Measurements from ENCODE around the gene GRIK1.

Gene GRIK1

GRCh38 chr21:29867796-29868195, 72.0 kb downstream of the GRIK1 start:
- Histone ChIP-seq H3K14ac (ENCODE audit: low read length) (no peak overlapping the region), H3K4ac (ENCODE audit: low read length) (no peak overlapping the region), H2AFZ (ENCODE audit: low read length) (no peak overlapping the region), H2AK5ac (ENCODE audit: low read depth, low read length) (no peak overlapping the region), H3K36me3 (replicated peaks in 1 of 2; ENCODE audit: control insufficient read depth in 2 of 2, insufficient read depth in 2 of 2, low read length in 2 of 2) (no peaks in the 10 kb centered on the region), H3K27ac (replicated peaks; ENCODE audit: low read length) (no peak overlapping the region), H2BK5ac (ENCODE audit: low read length) (no peak overlapping the region), H2BK120ac (ENCODE audit: low read depth, low read length) (no peak overlapping the region), H2BK15ac (ENCODE audit: low read length) (no peak overlapping the region), H4K91ac (ENCODE audit: low read depth, low read length, poor library complexity) (no peak overlapping the region), H3K4me2 (ENCODE audit: insufficient read depth, low read length, poor library complexity, severe bottlenecking) (no peak overlapping the region), H4K8ac (ENCODE audit: low read depth, low read length) (no peak overlapping the region), H3K23ac (ENCODE audit: low read depth, low read length, poor library complexity) (no peak overlapping the region), H3K27me3 (ENCODE audit: control insufficient read depth in 3 of 3, insufficient read depth in 3 of 3, low read depth in 1 of 3, low read length in 3 of 3) (no peaks in the 10 kb centered on the region), H3K9ac (ENCODE audit: low read depth, low read length, poor library complexity) (no peak overlapping the region), H3K79me1 (ENCODE audit: low read depth, low read length) (peaks cover 1% of the 10 kb centered on the region), H3K9me3 (replicated peaks in 1 of 2; ENCODE audit: control insufficient read depth in 2 of 2, insufficient read depth in 1 of 2, low read depth in 1 of 2, low read length in 2 of 2) (peaks cover 0 to 2% of the 10 kb centered on the region in 2 donors), H3K4me1 (ENCODE audit: control insufficient read depth in 2 of 2, insufficient read depth in 1 of 2, low read depth in 1 of 2, low read length in 2 of 2) (no peaks in the 10 kb centered on the region), H3K4me3 (ENCODE audit: low read length in 2 of 2) (no peak overlapping the region), H2BK12ac (ENCODE audit: low read length) (no peak overlapping the region), H3K18ac (ENCODE audit: low read length) (no peak overlapping the region)
- no peak for DNase-seq (ENCODE audit: low spot score)
- WGBS, 2 donors (ENCODE audit: extremely low coverage in 2 of 2, insufficient read length in 2 of 2, insufficient replicate concordance in 1 of 2): no CpG with 5 or more reads among the region's 1 CpG

GRCh38 chr21:29860346-29860745, 79.5 kb downstream of the GRIK1 start:
- H3K9me3 ChIP-seq (replicated peaks in 1 of 2; ENCODE audit: control insufficient read depth in 2 of 2, insufficient read depth in 1 of 2, low read depth in 1 of 2, low read length in 2 of 2): no peaks in the 10 kb centered on the region
- no peak overlapping the region for H3K9ac ChIP-seq (ENCODE audit: low read depth, low read length, poor library complexity)
- H4K91ac ChIP-seq (ENCODE audit: low read depth, low read length, poor library complexity): no peak overlapping the region
- H3K79me1 ChIP-seq (ENCODE audit: low read depth, low read length): no peaks in the 10 kb centered on the region
- no peaks in the 10 kb centered on the region for H3K4me1 ChIP-seq (ENCODE audit: control insufficient read depth in 2 of 2, insufficient read depth in 1 of 2, low read depth in 1 of 2, low read length in 2 of 2)
- no peak overlapping the region for H3K14ac ChIP-seq (ENCODE audit: low read length)
- H3K23ac ChIP-seq (ENCODE audit: low read depth, low read length, poor library complexity): no peak overlapping the region
- no peak overlapping the region for H2BK15ac ChIP-seq (ENCODE audit: low read length)
- WGBS, 2 donors (ENCODE audit: extremely low coverage in 2 of 2, insufficient read length in 2 of 2, insufficient replicate concordance in 1 of 2): 100% methylated on average over 1 of the region's 2 CpGs; no CpG with 5 or more reads in 1 of the 2 donors
- no peaks in the 10 kb centered on the region for H3K36me3 ChIP-seq (replicated peaks in 1 of 2; ENCODE audit: control insufficient read depth in 2 of 2, insufficient read depth in 2 of 2, low read length in 2 of 2)
- no peak overlapping the region for H3K4ac ChIP-seq (ENCODE audit: low read length)
- H3K4me2 ChIP-seq (ENCODE audit: insufficient read depth, low read length, poor library complexity, severe bottlenecking): no peak overlapping the region
- no peak overlapping the region for H3K4me3 ChIP-seq (ENCODE audit: low read length in 2 of 2)
- DNase-seq (ENCODE audit: low spot score): no peak
- H2AK5ac ChIP-seq (ENCODE audit: low read depth, low read length): no peak overlapping the region
- H3K27ac ChIP-seq (replicated peaks; ENCODE audit: low read length): no peak overlapping the region
- no peak overlapping the region for H2AFZ ChIP-seq (ENCODE audit: low read length)
- no peak overlapping the region for H2BK12ac ChIP-seq (ENCODE audit: low read length)
- no peak overlapping the region for H4K8ac ChIP-seq (ENCODE audit: low read depth, low read length)
- H2BK5ac ChIP-seq (ENCODE audit: low read length): no peak overlapping the region
- H2BK120ac ChIP-seq (ENCODE audit: low read depth, low read length): no peak overlapping the region
- H3K27me3 ChIP-seq (ENCODE audit: control insufficient read depth in 3 of 3, insufficient read depth in 3 of 3, low read depth in 1 of 3, low read length in 3 of 3): no peaks in the 10 kb centered on the region
- H3K18ac ChIP-seq (ENCODE audit: low read length): no peak overlapping the region

GRCh38 chr21:29857150-29857549, 82.6 kb downstream of the GRIK1 start:
- no peak overlapping the region for H3K27ac ChIP-seq (replicated peaks; ENCODE audit: low read length)

GRCh38 chr21:29854795-29855194, 85.0 kb downstream of the GRIK1 start:
- H3K4ac ChIP-seq (ENCODE audit: low read length): no peak overlapping the region
- H3K23ac ChIP-seq (ENCODE audit: low read depth, low read length, poor library complexity): no peak overlapping the region
- no peaks in the 10 kb centered on the region for H3K27me3 ChIP-seq (ENCODE audit: control insufficient read depth in 3 of 3, insufficient read depth in 3 of 3, low read depth in 1 of 3, low read length in 3 of 3)
- H3K9me3 ChIP-seq (replicated peaks in 1 of 2; ENCODE audit: control insufficient read depth in 2 of 2, insufficient read depth in 1 of 2, low read depth in 1 of 2, low read length in 2 of 2): no peaks in the 10 kb centered on the region
- H3K18ac ChIP-seq (ENCODE audit: low read length): no peak overlapping the region
- H2BK15ac ChIP-seq (ENCODE audit: low read length): no peak overlapping the region
- no CpG with 5 or more reads among the region's 1 CpG for WGBS, 2 donors (ENCODE audit: extremely low coverage in 2 of 2, insufficient read length in 2 of 2, insufficient replicate concordance in 1 of 2)
- H2BK12ac ChIP-seq (ENCODE audit: low read length): no peak overlapping the region
- no peak overlapping the region for H2AK5ac ChIP-seq (ENCODE audit: low read depth, low read length)
- no peak overlapping the region for H3K4me2 ChIP-seq (ENCODE audit: insufficient read depth, low read length, poor library complexity, severe bottlenecking)
- no peak overlapping the region for H4K91ac ChIP-seq (ENCODE audit: low read depth, low read length, poor library complexity)
- no peak overlapping the region for H3K4me3 ChIP-seq (ENCODE audit: low read length in 2 of 2)
- no peaks in the 10 kb centered on the region for H3K79me1 ChIP-seq (ENCODE audit: low read depth, low read length)
- no peaks in the 10 kb centered on the region for H3K36me3 ChIP-seq (replicated peaks in 1 of 2; ENCODE audit: control insufficient read depth in 2 of 2, insufficient read depth in 2 of 2, low read length in 2 of 2)
- no peak overlapping the region for H3K27ac ChIP-seq (replicated peaks; ENCODE audit: low read length)
- no peak overlapping the region for H2AFZ ChIP-seq (ENCODE audit: low read length)
- H2BK120ac ChIP-seq (ENCODE audit: low read depth, low read length): no peak overlapping the region
- no peak overlapping the region for H3K14ac ChIP-seq (ENCODE audit: low read length)
- no peak overlapping the region for H2BK5ac ChIP-seq (ENCODE audit: low read length)
- H4K8ac ChIP-seq (ENCODE audit: low read depth, low read length): no peak overlapping the region
- H3K9ac ChIP-seq (ENCODE audit: low read depth, low read length, poor library complexity): no peak overlapping the region
- H3K4me1 ChIP-seq (ENCODE audit: control insufficient read depth in 2 of 2, insufficient read depth in 1 of 2, low read depth in 1 of 2, low read length in 2 of 2): no peaks in the 10 kb centered on the region
- DNase-seq (ENCODE audit: low spot score): no peak

More at GRCh38 chr21:29857150-29857549, 82.6 kb downstream of the GRIK1 start:
- H2BK120ac ChIP-seq (ENCODE audit: low read depth, low read length): no peak overlapping the region
- no CpG with 5 or more reads among the region's 6 CpGs for WGBS, 2 donors (ENCODE audit: extremely low coverage in 2 of 2, insufficient read length in 2 of 2, insufficient replicate concordance in 1 of 2)
- H3K27me3 ChIP-seq (ENCODE audit: control insufficient read depth in 3 of 3, insufficient read depth in 3 of 3, low read depth in 1 of 3, low read length in 3 of 3): no peaks in the 10 kb centered on the region
- no peak overlapping the region for H2AFZ ChIP-seq (ENCODE audit: low read length)
- H3K9me3 ChIP-seq (replicated peaks in 1 of 2; ENCODE audit: control insufficient read depth in 2 of 2, insufficient read depth in 1 of 2, low read depth in 1 of 2, low read length in 2 of 2): no peaks in the 10 kb centered on the region
- H3K4me1 ChIP-seq (ENCODE audit: control insufficient read depth in 2 of 2, insufficient read depth in 1 of 2, low read depth in 1 of 2, low read length in 2 of 2): no peaks in the 10 kb centered on the region
- H2BK12ac ChIP-seq (ENCODE audit: low read length): no peak overlapping the region
- H3K4me2 ChIP-seq (ENCODE audit: insufficient read depth, low read length, poor library complexity, severe bottlenecking): no peak overlapping the region
- H3K9ac ChIP-seq (ENCODE audit: low read depth, low read length, poor library complexity): no peak overlapping the region
- H3K36me3 ChIP-seq (replicated peaks in 1 of 2; ENCODE audit: control insufficient read depth in 2 of 2, insufficient read depth in 2 of 2, low read length in 2 of 2): no peaks in the 10 kb centered on the region
- no peak overlapping the region for H3K4me3 ChIP-seq (ENCODE audit: low read length in 2 of 2)
- H3K23ac ChIP-seq (ENCODE audit: low read depth, low read length, poor library complexity): no peak overlapping the region
- no peak overlapping the region for H4K91ac ChIP-seq (ENCODE audit: low read depth, low read length, poor library complexity)
- no peak overlapping the region for H3K18ac ChIP-seq (ENCODE audit: low read length)
- H4K8ac ChIP-seq (ENCODE audit: low read depth, low read length): no peak overlapping the region
- no peak overlapping the region for H2BK15ac ChIP-seq (ENCODE audit: low read length)
- H3K14ac ChIP-seq (ENCODE audit: low read length): no peak overlapping the region
- no peak overlapping the region for H2BK5ac ChIP-seq (ENCODE audit: low read length)
- no peak for DNase-seq (ENCODE audit: low spot score)
- H3K4ac ChIP-seq (ENCODE audit: low read length): no peak overlapping the region
- H2AK5ac ChIP-seq (ENCODE audit: low read depth, low read length): no peak overlapping the region
- no peaks in the 10 kb centered on the region for H3K79me1 ChIP-seq (ENCODE audit: low read depth, low read length)

All from neuronal stem cell (in vitro differentiated cells).